ENCODE measurements around the gene STPG1. TPM values are rescaled to one million over a fixed set of nuclear protein-coding genes. Genes with fewer than 3 reads are reported as not detected.

Gene STPG1
- total RNA-seq, 1 donor from 2014 or later, result 2.4 TPM

GRCh38 chr1:24443241-24443656 lies 29.7 kb upstream of the STPG1 start:
- H3K27ac Mint-ChIP-seq (ENCODE audit: unreplicated experiment), result no peak overlapping the region
- DNase-seq, result no peak
- H3K4me1 Mint-ChIP-seq (ENCODE audit: low read depth, unreplicated experiment), result peaks cover 29% of the 10 kb centered on the region

GRCh38 chr1:24442764-24443163 lies 29.2 kb upstream of the STPG1 start:
- Mint-ChIP-seq H3K9me3 (ENCODE audit: unreplicated experiment) (peaks cover 10% of the 10 kb centered on the region), H3K4me1 (ENCODE audit: low read depth, unreplicated experiment) (peaks cover 30% of the 10 kb centered on the region), H3K27ac (ENCODE audit: unreplicated experiment) (no peak overlapping the region), H3K27me3 (ENCODE audit: unreplicated experiment) (peaks cover 10% of the 10 kb centered on the region), H3K4me3 (ENCODE audit: unreplicated experiment) (no peak overlapping the region), H3K36me3 (ENCODE audit: unreplicated experiment) (peaks cover 7% of the 10 kb centered on the region)
- TF ChIP-seq CTCF (IDR thresholded peaks at IDR 0.05; ENCODE audit: partially characterized antibody, unreplicated experiment), result no peak
- DNase-seq, result no peak

More at GRCh38 chr1:24443241-24443656, 29.7 kb upstream of the STPG1 start:
- no peak for TF ChIP-seq CTCF (IDR thresholded peaks at IDR 0.05; ENCODE audit: partially characterized antibody, unreplicated experiment)
- Mint-ChIP-seq H3K27me3 (ENCODE audit: unreplicated experiment) (peaks cover 8% of the 10 kb centered on the region), H3K36me3 (ENCODE audit: unreplicated experiment) (peaks cover 7% of the 10 kb centered on the region), H3K9me3 (ENCODE audit: unreplicated experiment) (peaks cover 7% of the 10 kb centered on the region), H3K4me3 (ENCODE audit: unreplicated experiment) (no peak overlapping the region)

GRCh38 chr1:24441996-24442668 lies 28.6 kb upstream of the STPG1 start:
- Mint-ChIP-seq H3K4me3 (ENCODE audit: unreplicated experiment) (no peak overlapping the region), H3K9me3 (ENCODE audit: unreplicated experiment) (peaks cover 13% of the 10 kb centered on the region), H3K36me3 (ENCODE audit: unreplicated experiment) (peaks cover 7% of the 10 kb centered on the region), H3K27me3 (ENCODE audit: unreplicated experiment) (peaks cover 12% of the 10 kb centered on the region), H3K27ac (ENCODE audit: unreplicated experiment) (no peak overlapping the region), H3K4me1 (ENCODE audit: low read depth, unreplicated experiment) (peaks cover 35% of the 10 kb centered on the region)
- TF ChIP-seq CTCF (IDR thresholded peaks at IDR 0.05; ENCODE audit: partially characterized antibody, unreplicated experiment), result no peak
- no peak for DNase-seq

GRCh38 chr1:24441480-24441879 lies 27.9 kb upstream of the STPG1 start:
- Mint-ChIP-seq H3K4me1 (ENCODE audit: low read depth, unreplicated experiment) (peaks cover 35% of the 10 kb centered on the region), H3K27ac (ENCODE audit: unreplicated experiment) (no peak overlapping the region), H3K4me3 (ENCODE audit: unreplicated experiment) (peak overlapping the region; percentile 39), H3K27me3 (ENCODE audit: unreplicated experiment) (peaks cover 12% of the 10 kb centered on the region), H3K9me3 (ENCODE audit: unreplicated experiment) (peaks cover 13% of the 10 kb centered on the region), H3K36me3 (ENCODE audit: unreplicated experiment) (peaks cover under 1% of the 10 kb centered on the region)
- no peak for DNase-seq
- no peak for TF ChIP-seq CTCF (IDR thresholded peaks at IDR 0.05; ENCODE audit: partially characterized antibody, unreplicated experiment)

- Mint-ChIP-seq H3K27me3 (ENCODE audit: unreplicated experiment) (peaks cover 12% of the 10 kb centered on the region), H3K4me3 (ENCODE audit: unreplicated experiment) (no peak overlapping the region), H3K36me3 (ENCODE audit: unreplicated experiment) (no peaks in the 10 kb centered on the region), H3K9me3 (ENCODE audit: unreplicated experiment) (peaks cover 13% of the 10 kb centered on the region), H3K27ac (ENCODE audit: unreplicated experiment) (no peak overlapping the region), H3K4me1 (ENCODE audit: low read depth, unreplicated experiment) (peaks cover 35% of the 10 kb centered on the region)
- no peak for DNase-seq
- no peak for TF ChIP-seq CTCF (IDR thresholded peaks at IDR 0.05; ENCODE audit: partially characterized antibody, unreplicated experiment)
Measured at GRCh38 chr1:24440436-24440835, 26.9 kb upstream of the STPG1 start.

Measured in glutamatergic neuron (in vitro differentiated cells).